MM.1S (cell line): ENCODE data around the gene EGLN3.

ENCODE experiments used
- EZH2 ChIP-seq: fragments of 300-600 bp; sonication (generic); optimal IDR thresholded peaks from 2 replicates; pipeline ENCODE3; 2017; ENCODE audit warnings: low read depth, mild to moderate bottlenecking, antibody characterized with exemption, low read length, mixed read lengths
- EZH2phosphoT487 ChIP-seq: fragments of 300-600 bp; sonication (generic); IDR thresholded peaks from 2 replicates; pipeline ENCODE4 v1.6.1; 2018; ENCODE audit warnings: antibody characterized with exemption, low read length
- TF ChIP-seq, protein P1 (sequence below): fragments of 300-600 bp; sonication (generic); IDR thresholded peaks from 2 replicates; pipeline ENCODE4 v1.5.1; 2016; ENCODE audit warnings: antibody characterized with exemption, low read length, mixed read lengths

DNA sequence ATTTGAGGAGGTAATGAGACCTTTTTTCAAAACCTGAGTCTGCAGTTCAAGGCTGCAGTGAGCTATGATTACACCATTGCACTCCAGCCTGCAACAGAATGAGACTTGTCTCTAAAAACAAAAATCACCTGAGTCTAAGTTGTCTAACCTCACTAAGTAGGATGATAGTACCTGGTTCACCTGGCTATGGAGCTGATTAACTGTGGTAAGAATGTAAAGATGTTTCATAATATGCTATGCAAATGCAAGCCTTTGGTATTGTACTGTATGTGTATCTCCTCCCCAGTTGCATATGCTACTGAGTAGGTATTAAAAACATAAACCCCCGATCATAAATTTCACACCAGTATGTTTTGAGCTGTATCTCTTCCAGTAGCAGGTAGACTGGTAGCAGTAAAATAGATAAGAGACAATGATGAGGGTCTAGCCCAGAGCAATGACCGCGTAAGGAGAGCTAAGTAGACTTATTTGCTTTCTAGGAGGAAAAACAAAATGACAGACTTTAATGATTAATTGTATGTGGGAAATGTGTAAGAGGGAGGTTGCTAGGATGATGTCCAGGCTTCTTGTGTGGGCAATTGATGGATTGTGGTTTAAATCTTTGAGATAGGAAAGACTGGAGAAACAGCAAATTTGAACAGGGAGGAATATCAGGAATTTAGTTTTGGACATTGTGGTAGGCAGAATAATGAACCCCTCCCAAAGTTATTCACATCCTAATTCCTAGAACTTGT is 41.6 kb upstream of the EGLN3 start:
- TF ChIP-seq, protein P1, sequence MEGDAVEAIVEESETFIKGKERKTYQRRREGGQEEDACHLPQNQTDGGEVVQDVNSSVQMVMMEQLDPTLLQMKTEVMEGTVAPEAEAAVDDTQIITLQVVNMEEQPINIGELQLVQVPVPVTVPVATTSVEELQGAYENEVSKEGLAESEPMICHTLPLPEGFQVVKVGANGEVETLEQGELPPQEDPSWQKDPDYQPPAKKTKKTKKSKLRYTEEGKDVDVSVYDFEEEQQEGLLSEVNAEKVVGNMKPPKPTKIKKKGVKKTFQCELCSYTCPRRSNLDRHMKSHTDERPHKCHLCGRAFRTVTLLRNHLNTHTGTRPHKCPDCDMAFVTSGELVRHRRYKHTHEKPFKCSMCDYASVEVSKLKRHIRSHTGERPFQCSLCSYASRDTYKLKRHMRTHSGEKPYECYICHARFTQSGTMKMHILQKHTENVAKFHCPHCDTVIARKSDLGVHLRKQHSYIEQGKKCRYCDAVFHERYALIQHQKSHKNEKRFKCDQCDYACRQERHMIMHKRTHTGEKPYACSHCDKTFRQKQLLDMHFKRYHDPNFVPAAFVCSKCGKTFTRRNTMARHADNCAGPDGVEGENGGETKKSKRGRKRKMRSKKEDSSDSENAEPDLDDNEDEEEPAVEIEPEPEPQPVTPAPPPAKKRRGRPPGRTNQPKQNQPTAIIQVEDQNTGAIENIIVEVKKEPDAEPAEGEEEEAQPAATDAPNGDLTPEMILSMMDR = no peak
- TF ChIP-seq EZH2 (no peak), EZH2phosphoT487 (no peak)
